Mesenchymal stem cell (in vitro differentiated cells and primary cell): ENCODE measurements around the gene TMEM59L.
"Not testable (repeated sequence)": the region's sequence is repeated elsewhere in the genome, so short reads cannot be mapped to it uniquely, and the experiment has no call there.

Source experiments
- DNase-seq: peaks from one replicate; pipeline ENCODE4 v3.0.0-alpha.2; 2013
- H2AFZ ChIP-seq: one replicate; pipeline ENCODE4 v1.6.1; 2013; ENCODE audit warnings: low read depth, mild to moderate bottlenecking, control low read depth, inconsistent platforms, low read length, moderate library complexity
- H2AK5ac ChIP-seq: 2 replicates; pipeline ENCODE4 v1.6.1; 2013; ENCODE audit warnings: low read length, moderate library complexity, mild to moderate bottlenecking, inconsistent platforms; ENCODE audit not compliant: severe bottlenecking
- H2BK120ac ChIP-seq: one replicate; pipeline ENCODE4 v1.6.1; 2013; ENCODE audit warnings: low read depth, mild to moderate bottlenecking, inconsistent platforms, low read length, moderate library complexity
- H2BK12ac ChIP-seq, 2 experiments: one replicate each; pipeline ENCODE4 v1.6.1; 2013; ENCODE audit warnings: inconsistent platforms in 2 of 2, low read length in 2 of 2, mild to moderate bottlenecking in 2 of 2, moderate library complexity in 2 of 2, control low read depth in 1 of 2
- H2BK15ac ChIP-seq: one replicate; pipeline ENCODE4 v1.6.1; 2013; ENCODE audit warnings: mild to moderate bottlenecking, low read depth, inconsistent platforms; ENCODE audit not compliant: poor library complexity, severe bottlenecking
- H2BK5ac ChIP-seq: 2 replicates; pipeline ENCODE4 v1.6.1; 2013; ENCODE audit warnings: low read depth, mild to moderate bottlenecking, low read length, control low read depth, inconsistent platforms; ENCODE audit not compliant: poor library complexity, severe bottlenecking
- H3K14ac ChIP-seq, 2 experiments: one replicate each; pipeline ENCODE4 v1.6.1; 2013; ENCODE audit warnings: inconsistent platforms in 2 of 2, low read length in 2 of 2, control low read depth in 1 of 2, mild to moderate bottlenecking in 1 of 2, moderate library complexity in 1 of 2
- H3K18ac ChIP-seq, 2 experiments: one replicate each; pipeline ENCODE4 v1.6.1; 2013; ENCODE audit warnings: inconsistent platforms in 2 of 2, low read length in 2 of 2, control low read depth in 1 of 2, low read depth in 1 of 2, mild to moderate bottlenecking in 1 of 2
- H3K23ac ChIP-seq, 2 experiments: one replicate each; pipeline ENCODE4 v1.6.1; 2013; ENCODE audit warnings: inconsistent platforms in 2 of 2, low read length in 2 of 2, mild to moderate bottlenecking in 2 of 2, moderate library complexity in 2 of 2, control low read depth in 1 of 2
- H3K27ac ChIP-seq: 2 replicates; pipeline ENCODE4 v1.5.1; 2013; ENCODE audit warnings: mild to moderate bottlenecking, moderate library complexity, low read length, control low read depth, inconsistent platforms; ENCODE audit not compliant: poor library complexity, severe bottlenecking
- H3K27me3 ChIP-seq, 2 experiments: 2 replicates each; pipeline versions ENCODE4 v1.6.1 to v1.7.0; 2013; ENCODE audit warnings: low read length in 2 of 2, mild to moderate bottlenecking in 2 of 2, moderate library complexity in 2 of 2, control low read depth in 1 of 2, inconsistent platforms in 1 of 2; ENCODE audit not compliant: control insufficient read depth in 1 of 2, insufficient read depth in 1 of 2
- H3K36me3 ChIP-seq, 2 experiments: 2 replicates each; pipeline versions ENCODE4 v1.6.1 to v1.7.0; 2013; ENCODE audit warnings: low read length in 2 of 2, control low read depth in 1 of 2, inconsistent platforms in 1 of 2, low read depth in 1 of 2, mild to moderate bottlenecking in 1 of 2; ENCODE audit not compliant: insufficient read depth in 2 of 2, control insufficient read depth in 1 of 2
- H3K4ac ChIP-seq, 2 experiments: one replicate each; pipeline ENCODE4 v1.6.1; 2013; ENCODE audit warnings: inconsistent platforms in 2 of 2, low read length in 2 of 2, mild to moderate bottlenecking in 2 of 2, moderate library complexity in 2 of 2, control low read depth in 1 of 2, low read depth in 1 of 2
- H3K4me1 ChIP-seq: 2 replicates; pipeline ENCODE4 v1.6.1; 2013; ENCODE audit warnings: low read depth, low read length, control low read depth; ENCODE audit not compliant: control insufficient read depth, insufficient read depth
- H3K4me2 ChIP-seq: 2 replicates; pipeline ENCODE4 v1.6.1; 2013; ENCODE audit warnings: low read length, mild to moderate bottlenecking, inconsistent platforms; ENCODE audit not compliant: poor library complexity, severe bottlenecking
- H3K4me3 ChIP-seq, 2 experiments: 2 replicates each; pipeline versions ENCODE4 v1.5.1 to v1.7.0; 2013; ENCODE audit warnings: low read length in 2 of 2, mild to moderate bottlenecking in 2 of 2, control low read depth in 1 of 2, low read depth in 1 of 2; ENCODE audit not compliant: insufficient read depth in 1 of 2
- H3K79me1 ChIP-seq: replicated peaks from 2 replicates; pipeline ENCODE4 v1.6.1; 2013; ENCODE audit warnings: mild to moderate bottlenecking, control low read depth, low read length, inconsistent platforms; ENCODE audit not compliant: poor library complexity, severe bottlenecking
- H3K9ac ChIP-seq: 2 replicates; pipeline ENCODE4 v1.7.0; 2013; ENCODE audit warnings: mild to moderate bottlenecking, low read length, moderate library complexity
- H3K9me3 ChIP-seq: 2 replicates; pipeline ENCODE4 v1.7.0; 2013; ENCODE audit warnings: mild to moderate bottlenecking, low read length; ENCODE audit not compliant: control insufficient read depth
- H4K8ac ChIP-seq: one replicate; pipeline ENCODE4 v1.6.1; 2013; ENCODE audit warnings: inconsistent platforms, mild to moderate bottlenecking, low read length, moderate library complexity
- H4K91ac ChIP-seq: one replicate; pipeline ENCODE4 v1.6.1; 2013; ENCODE audit warnings: mild to moderate bottlenecking, low read length, inconsistent platforms
- WGBS: methylation state at CpG from one replicate; pipeline ENCODE4 v1.1.7; 2013; ENCODE audit warnings: mixed read lengths; 5-methylcytosine and 5-hydroxymethylcytosine counted together

TMEM59L gene

GRCh38 chr19:18599485-18599884 is 13.2 kb upstream of the TMEM59L start:
- Histone ChIP-seq H4K91ac (no peak overlapping the region), H3K14ac (no peak overlapping the region), H3K79me1 (no peaks in the 10 kb centered on the region), H3K4me1 (peaks cover 15% of the 10 kb centered on the region), H3K36me3 (no peaks in the 10 kb centered on the region), H2AK5ac (no peak overlapping the region), H3K27me3 (peaks cover 14 to 53% of the 10 kb centered on the region in 2 experiments), H3K9me3 (no peaks in the 10 kb centered on the region), H3K4ac (no peak overlapping the region), H2BK5ac (no peak overlapping the region), H2BK12ac (no peak overlapping the region), H3K27ac (no peak overlapping the region), H2AFZ (no peak overlapping the region), H2BK120ac (no peak overlapping the region), H2BK15ac (no peak overlapping the region), H3K4me3 (no peak overlapping the region), H4K8ac (no peak overlapping the region), H3K23ac (no peak overlapping the region), H3K9ac (no peak overlapping the region), H3K18ac (no peak overlapping the region), H3K4me2 (no peak overlapping the region)
- no peak for DNase-seq
- 93% methylated on average over 20 of the region's 20 CpGs for WGBS

GRCh38 chr19:18600692-18601397 is 11.8 kb upstream of the TMEM59L start:
- Histone ChIP-seq H3K4me1 (peaks cover 13% of the 10 kb centered on the region), H3K27me3 (peaks cover 21 to 55% of the 10 kb centered on the region in 2 experiments)
- not testable (repeated sequence) for H3K4ac ChIP-seq, H3K79me1 ChIP-seq, DNase-seq, H4K8ac ChIP-seq, H3K36me3 ChIP-seq, H4K91ac ChIP-seq, H3K9ac ChIP-seq, H3K18ac ChIP-seq, H3K23ac ChIP-seq, H2BK5ac ChIP-seq, H2BK120ac ChIP-seq, H3K9me3 ChIP-seq, H3K4me2 ChIP-seq, H3K27ac ChIP-seq, H2BK15ac ChIP-seq, H3K4me3 ChIP-seq, H3K14ac ChIP-seq, H2BK12ac ChIP-seq, H2AK5ac ChIP-seq, H2AFZ ChIP-seq
- 96% methylated on average over 15 of the region's 15 CpGs for WGBS

- Histone ChIP-seq H4K8ac (no peak overlapping the region), H2AFZ (no peak overlapping the region), H2BK120ac (no peak overlapping the region), H3K23ac (no peak overlapping the region), H3K18ac (no peak overlapping the region), H3K4me2 (no peak overlapping the region), H3K27ac (no peak overlapping the region), H3K14ac (no peak overlapping the region), H3K9me3 (no peaks in the 10 kb centered on the region), H2BK15ac (no peak overlapping the region), H3K27me3 (peaks cover 18 to 56% of the 10 kb centered on the region in 2 experiments), H4K91ac (no peak overlapping the region), H3K4ac (no peak overlapping the region), H3K36me3 (no peaks in the 10 kb centered on the region), H3K4me3 (no peak overlapping the region), H3K79me1 (no peaks in the 10 kb centered on the region), H2AK5ac (no peak overlapping the region), H2BK12ac (no peak overlapping the region), H2BK5ac (no peak overlapping the region), H3K9ac (no peak overlapping the region), H3K4me1 (peaks cover 18% of the 10 kb centered on the region)
- DNase-seq = no peak
- 80% methylated on average over 2 of the region's 4 CpGs for WGBS
Measured at GRCh38 chr19:18601875-18602274, 10.8 kb upstream of the TMEM59L start.

GRCh38 chr19:18603255-18603957 is 9.3 kb upstream of the TMEM59L start:
- H2BK120ac ChIP-seq = no peak overlapping the region

More at GRCh38 chr19:18603255-18603957, 9.3 kb upstream of the TMEM59L start:
- peak; percentile 64 for DNase-seq
- Histone ChIP-seq H3K23ac (peak overlapping the region in 1 of 2 experiments; percentile 47), H2AFZ (no peak overlapping the region), H3K9me3 (no peaks in the 10 kb centered on the region), H3K9ac (no peak overlapping the region), H3K36me3 (no peaks in the 10 kb centered on the region), H3K27ac (no peak overlapping the region), H3K14ac (no peak overlapping the region), H4K8ac (no peak overlapping the region), H2BK5ac (no peak overlapping the region), H3K4me1 (peaks cover 26% of the 10 kb centered on the region), H2AK5ac (no peak overlapping the region), H2BK12ac (no peak overlapping the region), H3K4ac (no peak overlapping the region), H3K4me2 (peak overlapping the region; percentile 9), H2BK15ac (no peak overlapping the region), H3K79me1 (no peaks in the 10 kb centered on the region), H4K91ac (no peak overlapping the region), H3K27me3 (peaks cover 31 to 65% of the 10 kb centered on the region in 2 experiments), H3K4me3 (peak overlapping the region in 1 of 2 experiments; percentile 33), H3K18ac (peak overlapping the region in 1 of 2 experiments; percentile 37)
- 5% methylated on average over 25 of the region's 32 CpGs for WGBS
